IPS DF 4.7 (cell line): Measurements from ENCODE around the gene GRIN3A.
"Not testable (repeated sequence)": the region's sequence is repeated elsewhere in the genome, so short reads cannot be mapped to it uniquely, and the experiment has no call there.

Source experiments
- DNase-seq: peaks from one replicate; pipeline ENCODE4 v3.0.0-alpha.2; 2013; ENCODE audit warnings: low spot score; ENCODE audit errors: extremely low read depth

The GRIN3A gene

GRCh38 chr9:101738566-101739183 is at the start of gene GRIN3A:
TSS of gene GRIN3A (minus strand) at chr9:101738647. CDS start at chr9:101737979, 668 bp downstream.
- no peak for DNase-seq

- DNase-seq = no peak
Observed at GRCh38 chr9:101787891-101788290, 49.4 kb upstream of the GRIN3A start.

GRCh38 chr9:101778332-101778731 is 39.9 kb upstream of the GRIN3A start:
- no peak for DNase-seq

DNA sequence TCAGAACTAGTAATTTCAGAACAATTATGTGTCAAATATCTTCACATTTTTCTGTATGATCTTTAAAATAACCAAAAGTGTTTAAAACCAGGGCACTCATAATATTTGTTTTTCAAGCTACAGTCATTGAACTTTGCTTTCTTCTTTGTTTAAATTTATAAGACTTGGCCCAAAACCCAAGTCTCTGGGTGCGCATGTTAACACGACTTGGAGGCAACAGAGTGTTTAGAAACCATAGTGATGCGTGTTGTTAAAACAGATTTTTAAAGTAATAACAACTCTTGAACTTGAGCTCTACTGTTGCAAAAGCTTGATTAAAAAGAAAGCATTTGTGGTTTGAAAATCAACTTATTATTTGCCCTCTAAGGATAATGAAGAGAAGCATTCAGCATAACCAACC is 26.0 kb upstream of the GRIN3A start:
- no peak for DNase-seq

DNA sequence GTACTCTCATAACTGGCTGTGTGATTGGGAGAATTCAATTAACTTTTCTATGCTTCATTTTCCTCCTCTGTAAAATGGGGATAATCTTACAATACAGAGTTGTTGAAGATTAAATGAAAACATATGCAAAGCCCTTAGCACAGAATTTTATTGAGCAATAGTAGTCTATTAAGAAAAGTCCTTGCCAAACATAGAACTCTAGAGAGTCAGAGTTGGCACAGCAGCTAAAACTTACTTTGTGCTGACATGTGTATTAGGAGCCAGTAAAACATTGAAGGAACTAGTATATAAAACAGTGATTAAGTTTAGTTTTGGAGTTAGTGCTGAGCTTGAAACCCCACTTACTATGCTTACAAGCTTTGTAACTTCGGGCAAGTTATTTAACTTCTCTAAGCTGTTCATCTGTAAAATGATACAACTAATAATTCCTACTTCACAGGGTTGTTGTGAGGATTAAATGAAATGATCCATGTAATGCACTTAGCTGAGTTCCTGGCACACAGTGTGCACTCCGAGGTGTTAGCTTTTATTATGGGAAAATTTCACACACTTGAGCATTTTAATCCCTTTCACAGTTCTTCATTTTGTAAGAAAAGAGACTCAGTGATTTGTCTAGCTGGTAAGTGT is 20.0 kb upstream of the GRIN3A start:
- DNase-seq = no peak

DNA sequence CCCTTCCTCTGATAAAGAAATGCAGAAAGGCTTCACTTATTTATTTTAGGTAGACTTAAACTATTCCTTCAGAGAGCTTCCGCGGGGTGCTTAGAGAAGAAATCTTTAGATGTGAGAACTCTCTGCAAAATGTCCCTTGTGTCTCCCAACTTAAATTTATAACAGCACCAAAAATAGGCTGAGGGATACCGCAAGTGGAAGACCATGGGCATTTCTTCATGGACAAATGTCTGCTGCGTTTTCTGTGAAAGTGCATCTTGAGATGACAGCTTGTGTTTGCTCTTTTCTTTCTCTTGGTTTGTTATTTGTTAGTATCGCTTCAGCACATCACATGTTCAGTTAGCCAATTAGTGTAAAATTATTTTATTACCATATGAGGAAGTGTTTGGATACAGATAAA is 15.3 kb upstream of the GRIN3A start:
- DNase-seq = no peak

GRCh38 chr9:101751895-101752294 is 13.4 kb upstream of the GRIN3A start:
- DNase-seq = no peak

- no peak for DNase-seq
Observed at GRCh38 chr9:101739311-101739710, 864 bp upstream of the GRIN3A start.

- DNase-seq = no peak
Observed at GRCh38 chr9:101737705-101738565, 512 bp downstream of the GRIN3A start.

GRCh38 chr9:101737165-101737704 is 1.2 kb downstream of the GRIN3A start:
- no peak for DNase-seq

DNA sequence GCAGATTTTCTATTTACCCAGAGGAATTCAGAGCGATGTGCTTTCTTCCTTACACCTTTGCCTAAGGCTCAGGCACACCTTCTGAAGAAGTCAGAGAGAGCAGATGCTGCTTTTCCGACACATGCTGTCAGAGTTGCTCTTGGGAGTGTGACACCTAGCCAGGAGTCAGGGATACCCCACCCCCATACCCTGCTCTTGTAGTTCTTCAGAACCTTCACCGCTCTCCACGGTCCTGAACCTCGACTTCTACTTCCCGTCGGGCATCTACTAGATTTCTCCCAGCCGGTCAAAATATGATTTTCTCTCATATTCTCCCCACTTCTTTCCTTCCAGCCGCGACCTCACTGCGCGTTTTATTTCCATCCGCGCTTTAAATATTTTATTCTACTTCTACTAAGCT is 1.7 kb downstream of the GRIN3A start:
- no peak for DNase-seq

GRCh38 chr9:101731429-101731828 is 7.0 kb downstream of the GRIN3A start:
- no peak for DNase-seq

DNA sequence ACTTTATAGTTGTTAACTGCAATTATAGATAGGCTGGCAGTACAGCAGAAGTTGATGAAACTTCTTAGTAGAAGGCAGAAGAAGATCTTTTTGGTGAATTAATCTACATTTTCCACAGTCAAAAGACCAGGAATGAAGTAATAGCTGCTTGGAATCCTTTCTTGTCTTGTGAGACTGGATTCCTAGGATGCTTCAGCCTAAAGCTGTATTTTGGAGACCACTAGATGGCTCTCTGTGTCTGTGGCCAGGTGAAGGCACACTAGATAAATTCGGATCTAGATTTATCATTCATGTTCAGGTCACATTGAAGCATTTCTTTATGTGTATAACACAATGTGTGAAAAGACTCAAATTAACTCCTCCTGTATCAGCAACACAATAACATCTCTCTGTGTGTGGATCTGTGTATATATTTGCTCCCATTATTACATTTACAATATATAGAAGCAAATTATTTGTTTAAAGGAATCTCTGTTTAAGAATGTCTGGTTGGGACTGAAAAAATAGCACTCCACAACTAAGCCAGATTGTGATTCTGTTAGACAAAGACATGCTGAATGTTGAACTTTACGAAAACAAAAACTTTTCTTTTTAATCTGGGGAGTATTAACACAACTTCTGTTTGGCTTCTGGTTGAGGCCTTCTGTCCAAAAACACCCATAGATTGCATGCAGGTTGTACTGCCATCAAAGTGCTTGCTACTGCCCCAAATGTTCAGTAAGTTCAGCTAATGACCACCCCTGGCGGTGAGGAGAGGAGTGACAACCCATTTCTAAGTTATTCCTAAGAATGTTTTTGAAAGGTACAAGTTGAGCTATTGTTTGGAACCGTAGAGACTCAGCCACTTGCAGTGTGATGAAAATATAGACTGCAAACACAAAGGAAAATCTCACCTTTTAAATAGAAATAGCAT is 10.6 kb downstream of the GRIN3A start:
- DNase-seq = no peak

- DNase-seq = not testable (repeated sequence)
Observed at GRCh38 chr9:101724271-101724670, 14.2 kb downstream of the GRIN3A start.

- DNase-seq = no peak
Observed at GRCh38 chr9:101718192-101718591, 20.3 kb downstream of the GRIN3A start.

- DNase-seq = no peak
Observed at GRCh38 chr9:101716629-101717028, 21.8 kb downstream of the GRIN3A start.

DNA sequence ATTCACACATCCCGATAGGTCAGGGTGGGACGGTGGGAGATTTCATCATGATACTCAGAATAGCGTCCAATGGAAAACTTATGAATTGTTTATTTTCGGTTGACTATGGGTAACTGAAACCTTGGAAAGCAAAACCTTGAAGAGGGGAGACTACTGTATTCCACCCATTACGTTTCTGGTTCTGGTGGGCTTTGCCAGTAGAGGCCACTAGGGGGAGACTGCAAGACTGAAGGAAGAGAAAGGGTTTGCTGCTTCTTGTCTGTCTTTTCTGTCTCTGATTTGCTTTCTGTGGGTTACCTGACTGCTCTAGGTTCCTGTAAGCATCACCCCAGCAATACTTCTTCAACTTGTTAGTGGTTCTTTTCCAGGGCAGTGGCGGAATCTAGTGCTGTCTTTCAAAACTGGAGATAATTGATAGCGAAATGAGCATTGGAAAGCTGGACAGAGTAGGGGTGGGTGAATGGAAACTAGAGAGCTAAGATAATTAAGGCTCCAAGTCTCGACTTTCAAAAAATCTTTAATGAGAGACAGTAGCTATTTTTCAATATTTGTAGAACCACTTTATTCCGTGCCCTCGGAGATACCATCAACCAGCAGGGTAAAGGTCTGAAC is 27.0 kb downstream of the GRIN3A start:
- DNase-seq = peak; percentile 25

DNA sequence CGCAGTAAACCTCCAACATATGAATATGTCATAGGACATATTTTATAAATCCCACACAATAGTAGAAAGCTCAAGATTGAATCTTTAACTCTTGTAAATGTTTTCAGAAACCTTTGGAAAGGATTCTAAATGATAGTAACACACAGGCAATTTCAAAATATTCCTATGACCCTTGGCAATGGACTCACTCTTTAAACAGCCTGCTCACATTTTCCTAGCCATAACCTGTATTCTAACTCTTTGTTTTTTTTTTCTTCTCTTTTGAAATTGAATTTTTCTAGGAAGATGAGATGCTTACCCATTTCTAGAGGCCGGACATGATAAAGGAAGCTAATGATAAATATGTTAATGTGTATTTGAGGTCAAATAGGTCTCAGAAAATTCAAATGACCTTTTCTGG is 29.6 kb downstream of the GRIN3A start:
- DNase-seq = no peak

DNA sequence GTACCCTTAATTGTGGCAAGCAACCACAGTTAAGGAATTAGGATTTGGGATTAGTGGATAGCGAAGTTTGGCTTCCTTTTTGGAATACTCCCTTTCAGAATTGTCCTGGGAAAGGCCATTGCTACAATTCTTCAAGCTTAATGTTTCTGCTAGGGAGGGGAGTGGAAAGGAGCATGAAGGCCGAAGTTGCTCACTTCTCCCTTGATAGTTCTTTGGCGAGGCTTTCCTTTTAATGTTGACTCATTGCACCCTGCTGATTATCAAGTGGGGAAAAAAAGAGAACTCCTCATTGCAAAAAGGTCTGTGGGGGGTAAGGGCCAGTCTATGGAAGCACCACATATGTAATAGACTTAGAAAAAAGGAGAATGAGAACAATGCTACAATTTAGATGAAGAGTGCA is 30.7 kb downstream of the GRIN3A start:
- DNase-seq = no peak

- DNase-seq = no peak
Observed at GRCh38 chr9:101706997-101707396, 31.4 kb downstream of the GRIN3A start.
